HG02623 (cell line): ENCODE data around the gene LRP1.

Experiments
- ATAC-seq: cut with Tn5 transposase; IDR thresholded peaks from one replicate; pipeline ENCODE4 v1.9.1; 2021; ENCODE audit warnings: moderate library complexity; ENCODE audit not compliant: unreplicated experiment

The LRP1 gene

GRCh38 chr12:57232156-57232756 lies 104.0 kb downstream of the LRP1 start:
- no peak for ATAC-seq

GRCh38 chr12:57233357-57234232 lies 105.3 kb downstream of the LRP1 start:
- ATAC-seq, result no peak

- ATAC-seq, result no peak
Measured at GRCh38 chr12:57234233-57234570, 105.9 kb downstream of the LRP1 start.

DNA sequence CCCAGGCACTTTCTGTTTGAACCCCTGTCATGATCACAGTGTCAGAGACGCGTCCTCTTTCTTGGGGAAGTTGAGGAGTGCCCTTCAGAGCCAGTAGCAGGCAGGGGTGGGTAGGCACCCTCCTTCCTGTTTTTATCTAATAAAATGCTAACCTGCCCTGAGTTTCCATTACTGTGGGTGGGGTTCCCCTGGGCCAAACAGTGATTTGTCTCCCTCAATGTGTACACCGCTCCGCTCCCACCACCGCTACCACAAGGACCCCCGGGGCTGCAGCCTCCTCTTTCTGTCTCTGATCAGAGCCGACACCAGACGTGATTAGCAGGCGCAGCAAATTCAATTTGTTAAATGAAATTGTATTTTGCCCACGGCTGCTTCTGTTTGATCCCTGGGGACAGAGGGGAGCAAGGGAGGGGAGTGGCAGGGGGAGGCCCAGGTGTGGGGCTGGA lies 106.3 kb downstream of the LRP1 start:
- no peak for ATAC-seq

DNA sequence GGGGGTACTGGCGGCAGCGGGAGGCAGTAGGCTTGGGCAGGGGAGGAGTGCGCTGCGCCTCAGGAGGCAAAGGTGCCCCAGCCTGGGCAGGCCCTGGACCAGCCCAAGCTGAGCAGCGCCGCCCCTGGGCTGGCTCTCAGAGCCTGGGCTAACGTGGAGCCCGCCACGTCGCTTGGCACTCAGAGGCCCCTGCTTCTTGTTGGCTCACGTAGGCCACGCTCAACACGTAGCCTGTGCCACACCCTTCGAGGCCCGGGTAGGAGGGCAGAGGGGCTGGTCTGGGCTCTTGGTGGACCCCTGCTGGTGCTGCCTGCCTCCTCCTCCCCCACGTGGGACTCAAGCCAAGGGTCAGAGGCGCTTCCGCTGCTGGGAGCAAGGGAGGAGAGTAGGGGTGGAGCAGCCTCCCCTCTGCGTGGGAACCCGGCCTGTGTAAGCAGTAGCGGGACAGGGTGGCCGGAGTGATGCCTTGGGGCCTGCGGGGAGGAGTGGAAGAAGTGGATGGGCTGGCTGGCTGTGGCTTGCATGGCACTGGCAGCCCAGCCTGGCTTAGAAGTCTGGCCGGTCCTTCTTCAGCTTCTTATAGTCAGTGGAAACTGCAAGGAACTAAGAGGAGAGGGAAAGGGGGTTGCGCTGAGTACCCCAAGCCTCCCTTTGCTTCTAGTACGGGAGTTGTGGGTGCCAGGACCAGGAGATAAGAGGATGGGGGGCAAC lies 106.9 kb downstream of the LRP1 start:
- no peak for ATAC-seq

DNA sequence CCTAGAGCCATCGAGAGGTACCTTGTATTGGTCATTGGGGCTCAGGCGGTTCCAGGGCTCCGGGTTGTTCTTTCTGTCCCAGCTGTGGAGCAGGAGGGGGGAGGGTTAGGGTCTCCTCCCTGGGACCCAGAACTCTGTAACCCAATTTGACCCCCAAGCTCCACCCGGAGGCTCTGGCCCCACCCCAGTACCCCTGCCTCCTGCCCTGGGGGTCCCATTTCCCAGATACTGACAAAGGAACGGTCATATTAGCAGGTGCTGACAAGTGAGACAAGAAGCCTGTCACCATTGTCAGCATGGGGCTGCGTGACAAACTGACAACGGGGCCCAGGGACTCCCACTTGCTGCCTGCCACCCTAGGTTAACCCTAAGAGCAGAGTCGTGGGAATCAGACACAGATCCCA lies 107.4 kb downstream of the LRP1 start:
- no peak for ATAC-seq

- ATAC-seq, result no peak
Measured at GRCh38 chr12:57236201-57236924, 108.1 kb downstream of the LRP1 start.

GRCh38 chr12:57236925-57237595 lies 108.8 kb downstream of the LRP1 start:
- ATAC-seq, result no peak

- no peak for ATAC-seq
Measured at GRCh38 chr12:57237596-57237931, 109.3 kb downstream of the LRP1 start.

- no peak for ATAC-seq
Measured at GRCh38 chr12:57237932-57238853, 109.9 kb downstream of the LRP1 start.

GRCh38 chr12:57238854-57239554 lies 110.7 kb downstream of the LRP1 start:
- peak; percentile 57 for ATAC-seq

DNA sequence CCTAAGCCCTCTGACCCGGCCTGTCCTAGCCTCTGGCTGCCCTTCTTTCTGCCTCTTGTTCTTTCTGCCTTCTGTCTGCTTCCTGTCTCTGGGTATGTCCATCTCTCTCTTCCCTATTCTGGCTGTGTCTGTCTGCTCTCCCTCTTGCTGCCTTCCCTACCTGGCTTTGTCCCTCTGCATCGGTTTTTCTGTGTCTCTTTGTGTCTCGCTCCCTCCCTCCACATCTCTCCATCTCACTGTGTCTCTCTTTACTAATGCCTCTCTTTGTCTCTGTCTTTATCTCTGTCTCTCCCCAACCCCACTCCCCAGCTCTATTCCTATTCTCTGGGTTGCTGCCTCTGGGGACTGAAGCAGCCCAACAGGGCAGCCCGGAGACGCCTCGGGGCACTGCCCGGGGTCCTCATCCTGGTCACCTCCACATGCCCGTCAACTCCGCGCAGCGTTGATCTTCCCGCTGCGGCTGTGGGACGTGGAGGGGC lies 111.3 kb downstream of the LRP1 start:
- no peak for ATAC-seq

GRCh38 chr12:57240066-57240921 lies 112.0 kb downstream of the LRP1 start:
- no peak for ATAC-seq

- no peak for ATAC-seq
Measured at GRCh38 chr12:57240926-57241401, 112.7 kb downstream of the LRP1 start.

- no peak for ATAC-seq
Measured at GRCh38 chr12:57241402-57242310, 113.4 kb downstream of the LRP1 start.

DNA sequence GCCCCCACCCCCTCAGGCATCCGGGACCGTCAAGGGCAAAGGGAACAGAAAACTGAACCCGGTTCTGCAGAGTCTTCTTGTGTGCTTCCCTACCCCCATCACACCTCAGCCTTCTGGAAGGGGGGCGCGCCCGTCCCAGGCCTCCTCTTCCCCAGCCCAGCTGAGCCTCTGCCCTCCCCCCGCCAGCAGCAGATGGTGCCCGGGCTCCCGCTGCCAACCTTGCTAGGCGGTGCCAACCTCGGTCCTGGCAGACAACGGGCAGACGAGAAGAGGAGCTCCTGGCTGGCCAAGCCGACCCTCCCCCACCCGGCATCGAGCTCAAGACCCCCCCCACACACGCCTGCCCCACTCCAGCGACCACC lies 114.0 kb downstream of the LRP1 start:
- ATAC-seq, result no peak
